A673 (cell line): ENCODE data around the gene NEDD9. TPM values are rescaled to one million over a fixed set of nuclear protein-coding genes. Genes with fewer than 3 reads are reported as not detected.

Source experiments
- BruUV-seq: library from RNA; stranded (reverse); fragments of 400-500 nt; replicated peaks from 2 replicates; lab custom pipeline; 2021; lab: Mats Ljungman, UMichigan
- CTCF ChIA-PET: fragments of 300-600 bp; sonication (Branson Sonifier 250); formaldehyde crosslinking; loops from one replicate; lab custom pipeline; 2022; ENCODE audit warnings: antibody characterized with exemption; lab: Charles Lee
- POLR2A ChIA-PET: fragments of 300-600 bp; sonication (Branson Sonifier 250); formaldehyde crosslinking; loops from one replicate; lab custom pipeline; 2022; ENCODE audit warnings: antibody characterized with exemption; ENCODE audit not compliant: low non-redundant PET; lab: Charles Lee
- DNase-seq: peaks from one replicate; pipeline ENCODE4 v3.0.0-alpha.2; 2015; ENCODE audit warnings: low spot score
- H3K27ac ChIP-seq: fragments of 200-600 bp; sonication (generic); 2 replicates; pipeline ENCODE4 v1.5.1; 2016; ENCODE audit warnings: mixed run types, low read depth, mild to moderate bottlenecking, mixed read lengths, antibody characterized with exemption, low read length; ENCODE audit not compliant: poor library complexity, severe bottlenecking
- H3K27me3 ChIP-seq: fragments of 200-600 bp; sonication (generic); replicated peaks from 2 replicates; pipeline ENCODE4 v1.6.1; 2017; ENCODE audit warnings: mixed run types, low read depth, mild to moderate bottlenecking, mixed read lengths, antibody characterized with exemption, low read length; ENCODE audit not compliant: insufficient read depth, poor library complexity
- H3K36me3 ChIP-seq: fragments of 200-600 bp; sonication (generic); 2 replicates; pipeline ENCODE4 v1.6.1; 2016; ENCODE audit warnings: mixed run types, mild to moderate bottlenecking, mixed read lengths, antibody characterized with exemption, low read length; ENCODE audit not compliant: insufficient read depth, poor library complexity, severe bottlenecking
- H3K4me1 ChIP-seq: fragments of 200-600 bp; sonication (generic); 2 replicates; pipeline ENCODE4 v1.6.1; 2017; ENCODE audit warnings: mixed run types, mild to moderate bottlenecking, mixed read lengths, antibody characterized with exemption, low read length; ENCODE audit not compliant: insufficient read depth, poor library complexity, severe bottlenecking
- H3K4me3 ChIP-seq: fragments of 200-600 bp; sonication (generic); 2 replicates; pipeline ENCODE4 v1.5.1; 2016; ENCODE audit warnings: low read depth, mixed run types, mild to moderate bottlenecking, mixed read lengths, low read length; ENCODE audit not compliant: poor library complexity, severe bottlenecking
- H3K9me3 ChIP-seq: fragments of 200-600 bp; sonication (generic); 2 replicates; pipeline ENCODE4 v1.6.1; 2016; ENCODE audit warnings: mixed run types, low read depth, mild to moderate bottlenecking, mixed read lengths, antibody characterized with exemption, low read length; ENCODE audit not compliant: poor library complexity, severe bottlenecking
- EZH2 ChIP-seq: fragments of 200-600 bp; sonication (generic); IDR thresholded peaks from 2 replicates; pipeline ENCODE4 v1.6.1; 2017; ENCODE audit warnings: borderline replicate concordance, low read depth, mild to moderate bottlenecking, mixed read lengths, antibody characterized with exemption, low read length; ENCODE audit not compliant: poor library complexity, severe bottlenecking
- intact Hi-C: fragments of 100-400 bp; cut with micrococcal nuclease; formaldehyde crosslinking; loops from one replicate; pipeline ENCODE4 v1.10.0; 2022; ENCODE audit not compliant: unreplicated experiment
- total RNA-seq: library from RNA; stranded (reverse); gene quantifications from 2 replicates; pipeline ENCODE4 v1.2.3, GENCODE V29; 2021
- TF ChIP-seq, protein P1 (sequence below): fragments of 300-800, 200-600 bp; sonication (generic); conservative IDR thresholded peaks from 2 replicates; pipeline ENCODE4 v1.5.1; 2017; ENCODE audit warnings: low read depth, mild to moderate bottlenecking, antibody characterized with exemption, low read length, moderate library complexity, mixed read lengths

NEDD9 gene
- total RNA-seq, 1 experiment from 2014 or later: 6.6 TPM

DNA sequence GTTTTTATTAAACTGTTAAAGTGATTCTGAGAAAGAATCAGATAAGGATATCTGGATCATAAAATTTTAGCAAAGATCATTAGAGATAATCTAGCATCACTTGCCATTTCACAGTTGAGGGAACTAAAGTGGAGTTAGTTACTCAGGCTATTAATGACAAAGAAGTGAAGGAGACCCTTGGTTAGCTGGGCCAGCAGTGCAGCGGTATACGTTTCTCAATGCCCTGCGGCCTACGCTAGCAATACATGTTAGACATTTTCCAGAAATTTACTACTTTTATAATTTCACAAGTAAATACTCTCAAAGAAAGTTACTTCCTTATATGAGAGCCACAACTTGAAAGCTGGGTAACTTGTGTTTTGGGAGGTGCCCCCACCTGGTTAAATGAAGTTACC, 28.5 kb downstream of the NEDD9 start:
- H3K4me1 ChIP-seq: peaks cover 49% of the 10 kb centered on the region
- POLR2A ChIA-PET: no interaction called here
- no peaks in the 10 kb centered on the region for H3K27me3 ChIP-seq
- H3K36me3 ChIP-seq: no peaks in the 10 kb centered on the region
- H3K27ac ChIP-seq: no peak overlapping the region
- no peak overlapping the region for H3K4me3 ChIP-seq
- CTCF ChIA-PET: no interaction called here
- no TSS peak for BruUV-seq
- TF ChIP-seq, protein P1, sequence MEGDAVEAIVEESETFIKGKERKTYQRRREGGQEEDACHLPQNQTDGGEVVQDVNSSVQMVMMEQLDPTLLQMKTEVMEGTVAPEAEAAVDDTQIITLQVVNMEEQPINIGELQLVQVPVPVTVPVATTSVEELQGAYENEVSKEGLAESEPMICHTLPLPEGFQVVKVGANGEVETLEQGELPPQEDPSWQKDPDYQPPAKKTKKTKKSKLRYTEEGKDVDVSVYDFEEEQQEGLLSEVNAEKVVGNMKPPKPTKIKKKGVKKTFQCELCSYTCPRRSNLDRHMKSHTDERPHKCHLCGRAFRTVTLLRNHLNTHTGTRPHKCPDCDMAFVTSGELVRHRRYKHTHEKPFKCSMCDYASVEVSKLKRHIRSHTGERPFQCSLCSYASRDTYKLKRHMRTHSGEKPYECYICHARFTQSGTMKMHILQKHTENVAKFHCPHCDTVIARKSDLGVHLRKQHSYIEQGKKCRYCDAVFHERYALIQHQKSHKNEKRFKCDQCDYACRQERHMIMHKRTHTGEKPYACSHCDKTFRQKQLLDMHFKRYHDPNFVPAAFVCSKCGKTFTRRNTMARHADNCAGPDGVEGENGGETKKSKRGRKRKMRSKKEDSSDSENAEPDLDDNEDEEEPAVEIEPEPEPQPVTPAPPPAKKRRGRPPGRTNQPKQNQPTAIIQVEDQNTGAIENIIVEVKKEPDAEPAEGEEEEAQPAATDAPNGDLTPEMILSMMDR: no peak
- no peak for TF ChIP-seq EZH2
- no peak for DNase-seq
- intact Hi-C loops: no loop called here
- no peaks in the 10 kb centered on the region for H3K9me3 ChIP-seq

DNA sequence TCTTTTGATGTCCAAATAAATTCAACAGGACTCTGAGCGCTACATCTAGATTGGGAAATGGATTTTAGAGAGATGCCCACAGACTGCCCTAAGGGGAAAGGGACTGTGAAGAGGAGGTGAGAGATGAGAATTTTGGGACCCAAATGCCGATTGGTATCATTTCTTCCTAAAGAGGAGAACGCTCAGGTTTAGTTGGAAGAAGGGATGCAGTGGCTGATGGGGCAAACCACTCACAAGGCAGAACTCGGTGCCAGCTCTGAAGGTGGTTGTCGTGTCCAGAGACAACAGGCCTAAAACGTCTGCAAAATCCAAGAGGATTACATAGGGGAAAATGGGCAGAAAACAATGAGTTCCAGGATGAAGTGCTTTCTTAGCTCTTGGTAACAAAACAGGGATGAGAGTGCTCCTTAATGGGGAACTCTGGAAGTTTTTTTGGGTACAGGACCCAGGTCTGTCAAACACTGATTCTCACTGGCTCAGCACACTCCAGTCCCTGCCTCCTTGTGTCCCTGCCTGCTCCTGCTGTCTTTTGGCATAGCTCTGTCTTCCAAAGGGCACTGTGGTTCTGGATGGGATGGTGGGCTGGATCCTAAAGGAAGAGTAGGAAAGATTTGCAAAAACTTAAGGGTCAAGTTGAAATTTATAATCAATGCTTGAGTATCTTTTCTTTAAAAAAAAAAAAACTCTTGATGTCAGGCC, 29.0 kb downstream of the NEDD9 start:
- H3K27ac ChIP-seq: peak overlapping the region; percentile 61
- POLR2A ChIA-PET: no interaction called here
- intact Hi-C loops: no loop called here
- BruUV-seq: TSS peak; percentile 88
- no peaks in the 10 kb centered on the region for H3K9me3 ChIP-seq
- TF ChIP-seq, protein P1: no peak
- TF ChIP-seq EZH2: no peak
- no peak overlapping the region for H3K4me3 ChIP-seq
- CTCF ChIA-PET: no interaction called here
- H3K36me3 ChIP-seq: no peaks in the 10 kb centered on the region
- no peaks in the 10 kb centered on the region for H3K27me3 ChIP-seq
- H3K4me1 ChIP-seq: peaks cover 44% of the 10 kb centered on the region
- no peak for DNase-seq

DNA sequence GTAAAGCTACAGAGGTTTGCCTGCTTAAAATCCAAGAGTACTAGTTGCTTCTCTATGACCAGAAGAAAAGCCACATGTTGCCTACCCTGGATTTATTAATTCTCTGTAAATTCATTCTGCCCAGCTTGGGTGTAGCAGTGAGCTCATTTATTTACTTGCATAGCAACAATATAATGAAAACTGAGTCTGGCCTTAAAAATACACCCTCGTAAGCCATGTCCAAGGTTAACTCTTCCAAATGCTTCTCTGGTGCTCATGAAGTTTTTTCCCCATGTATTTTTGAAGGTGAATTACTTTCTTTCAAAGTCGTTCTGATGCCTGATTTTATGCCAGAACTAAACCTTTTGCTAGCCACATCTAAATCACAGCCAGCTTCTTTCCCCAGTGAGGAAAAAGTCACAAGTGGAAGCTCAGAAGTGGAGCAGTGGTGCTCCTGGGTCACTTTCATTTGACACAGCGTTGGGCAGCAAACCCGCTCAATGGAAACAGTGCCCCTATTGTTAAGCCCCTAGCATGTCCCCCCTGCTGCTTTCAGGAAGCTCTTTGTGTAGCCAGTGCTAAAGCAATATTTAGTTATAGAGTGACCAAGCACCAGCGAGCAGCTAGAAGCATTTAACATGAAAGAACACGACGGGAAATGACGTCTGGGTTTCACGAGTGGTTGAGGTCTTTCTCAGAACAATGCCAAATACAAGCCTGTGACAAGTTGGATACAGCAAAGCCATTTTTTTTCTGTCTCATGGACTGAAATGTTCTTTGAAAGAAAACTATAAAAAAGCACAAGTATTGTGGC, 29.8 kb downstream of the NEDD9 start:
- peak; percentile 82 for DNase-seq
- no peak overlapping the region for H3K4me3 ChIP-seq
- POLR2A ChIA-PET: interaction anchor here (0.7 kb wide), 1 partner anchor 60 kb away, joined by 3 read pairs; no protein-coding TSS in a partner anchor
- no peaks in the 10 kb centered on the region for H3K27me3 ChIP-seq
- H3K9me3 ChIP-seq: no peaks in the 10 kb centered on the region
- TSS peak; percentile 33 for BruUV-seq
- CTCF ChIA-PET: no interaction called here
- intact Hi-C loops: no loop called here
- TF ChIP-seq EZH2: no peak
- TF ChIP-seq, protein P1: no peak
- no peaks in the 10 kb centered on the region for H3K36me3 ChIP-seq
- peak overlapping the region; percentile 61 for H3K27ac ChIP-seq
- H3K4me1 ChIP-seq: peaks cover 44% of the 10 kb centered on the region
